ENCODE measurements around the gene CDC123.

CDC123 gene

GRCh38 chr10:12180221-12180974 is 15.6 kb upstream of the CDC123 start:
- Mint-ChIP-seq H3K36me3 (peaks cover 9% of the 10 kb centered on the region), H3K4me3 (no peak overlapping the region)

GRCh38 chr10:12181065-12181775 is 14.8 kb upstream of the CDC123 start:
- peak in 1 of 2 donors; percentile 21 for DNase-seq (ENCODE audit: low spot score in 2 of 2)
- ATAC-seq (ENCODE audit: low read depth), result peak; percentile 97
- Mint-ChIP-seq H3K9me3 (no peaks in the 10 kb centered on the region), H3K27me3 (no peaks in the 10 kb centered on the region), H3K4me3 (no peak overlapping the region), H3K27ac (peak overlapping the region; percentile 53), H3K4me1 (peaks cover 2% of the 10 kb centered on the region), H3K36me3 (peaks cover 15% of the 10 kb centered on the region)

More at GRCh38 chr10:12180221-12180974, 15.6 kb upstream of the CDC123 start:
- H3K9me3 Mint-ChIP-seq, result no peaks in the 10 kb centered on the region
- H3K27me3 Mint-ChIP-seq, result no peaks in the 10 kb centered on the region
- DNase-seq (ENCODE audit: low spot score in 2 of 2) (no peak), ATAC-seq (ENCODE audit: low read depth) (no peak)
- H3K27ac Mint-ChIP-seq, result peak overlapping the region; percentile 53
- peaks cover 2% of the 10 kb centered on the region for H3K4me1 Mint-ChIP-seq

GRCh38 chr10:12184165-12184564 is 11.8 kb upstream of the CDC123 start:
- peaks cover 20% of the 10 kb centered on the region for H3K36me3 Mint-ChIP-seq
- no peaks in the 10 kb centered on the region for H3K27me3 Mint-ChIP-seq
- ATAC-seq (ENCODE audit: low read depth) (no peak), DNase-seq (ENCODE audit: low spot score in 2 of 2) (no peak)
- no peak overlapping the region for H3K27ac Mint-ChIP-seq
- H3K9me3 Mint-ChIP-seq, result no peaks in the 10 kb centered on the region
- peaks cover 7% of the 10 kb centered on the region for H3K4me1 Mint-ChIP-seq
- H3K4me3 Mint-ChIP-seq, result no peak overlapping the region

- no peak overlapping the region for H3K4me3 Mint-ChIP-seq
- peaks cover 19% of the 10 kb centered on the region for H3K36me3 Mint-ChIP-seq
- ATAC-seq (ENCODE audit: low read depth), result no peak
- peaks cover 7% of the 10 kb centered on the region for H3K4me1 Mint-ChIP-seq
- no peaks in the 10 kb centered on the region for H3K9me3 Mint-ChIP-seq
- no peak for DNase-seq (ENCODE audit: low spot score in 2 of 2)
- no peak overlapping the region for H3K27ac Mint-ChIP-seq
- no peaks in the 10 kb centered on the region for H3K27me3 Mint-ChIP-seq
Measured at GRCh38 chr10:12186323-12186722, 9.7 kb upstream of the CDC123 start.

- H3K27me3 Mint-ChIP-seq, result no peaks in the 10 kb centered on the region
- peaks cover 8% of the 10 kb centered on the region for H3K4me1 Mint-ChIP-seq
- no peaks in the 10 kb centered on the region for H3K9me3 Mint-ChIP-seq
- no peak for DNase-seq (ENCODE audit: low spot score in 2 of 2)
- no peak overlapping the region for H3K4me3 Mint-ChIP-seq
- H3K27ac Mint-ChIP-seq, result peak overlapping the region; percentile 56
- peaks cover 21% of the 10 kb centered on the region for H3K36me3 Mint-ChIP-seq
- no peak for ATAC-seq (ENCODE audit: low read depth)
Measured at GRCh38 chr10:12187321-12187905, 8.6 kb upstream of the CDC123 start.

GRCh38 chr10:12188656-12189055 is 7.3 kb upstream of the CDC123 start:
- Mint-ChIP-seq H3K27me3 (no peaks in the 10 kb centered on the region), H3K4me1 (peaks cover 10% of the 10 kb centered on the region), H3K4me3 (no peak overlapping the region), H3K27ac (no peak overlapping the region), H3K36me3 (peaks cover 23% of the 10 kb centered on the region), H3K9me3 (no peaks in the 10 kb centered on the region)
- ATAC-seq (ENCODE audit: low read depth) (no peak), DNase-seq (ENCODE audit: low spot score in 2 of 2) (no peak)

- no peak overlapping the region for H3K27ac Mint-ChIP-seq
- no peaks in the 10 kb centered on the region for H3K27me3 Mint-ChIP-seq
- ATAC-seq (ENCODE audit: low read depth) (no peak), DNase-seq (ENCODE audit: low spot score in 2 of 2) (no peak)
- H3K9me3 Mint-ChIP-seq, result no peaks in the 10 kb centered on the region
- no peak overlapping the region for H3K4me3 Mint-ChIP-seq
- peaks cover 15% of the 10 kb centered on the region for H3K4me1 Mint-ChIP-seq
- H3K36me3 Mint-ChIP-seq, result peaks cover 23% of the 10 kb centered on the region
Measured at GRCh38 chr10:12189426-12189825, 6.6 kb upstream of the CDC123 start.

GRCh38 chr10:12191715-12192114 is 4.3 kb upstream of the CDC123 start:
- no peaks in the 10 kb centered on the region for H3K9me3 Mint-ChIP-seq
- H3K36me3 Mint-ChIP-seq, result peaks cover 15% of the 10 kb centered on the region
- no peaks in the 10 kb centered on the region for H3K27me3 Mint-ChIP-seq
- H3K27ac Mint-ChIP-seq, result no peak overlapping the region
- H3K4me3 Mint-ChIP-seq, result no peak overlapping the region
- peaks cover 23% of the 10 kb centered on the region for H3K4me1 Mint-ChIP-seq
- ATAC-seq (ENCODE audit: low read depth) (no peak), DNase-seq (ENCODE audit: low spot score in 2 of 2) (no peak)

- DNase-seq (ENCODE audit: low spot score in 2 of 2), result no peak
- peaks cover 20% of the 10 kb centered on the region for H3K4me1 Mint-ChIP-seq
- peaks cover 7% of the 10 kb centered on the region for H3K36me3 Mint-ChIP-seq
- H3K4me3 Mint-ChIP-seq, result no peak overlapping the region
- ATAC-seq (ENCODE audit: low read depth), result no peak
- no peaks in the 10 kb centered on the region for H3K27me3 Mint-ChIP-seq
- peak overlapping the region; percentile 58 for H3K27ac Mint-ChIP-seq
- no peaks in the 10 kb centered on the region for H3K9me3 Mint-ChIP-seq
Measured at GRCh38 chr10:12193193-12193592, 2.8 kb upstream of the CDC123 start.

GRCh38 chr10:12194752-12195271 is 1.2 kb upstream of the CDC123 start:
- H3K4me3 Mint-ChIP-seq, result peak overlapping the region; percentile 94
- H3K4me1 Mint-ChIP-seq, result peaks cover 28% of the 10 kb centered on the region
- DNase-seq (ENCODE audit: low spot score in 2 of 2), result peak in 1 of 2 donors; percentile 17

GRCh38 chr10:12195281-12195602 is 746 bp upstream of the CDC123 start:
- Mint-ChIP-seq H3K9me3 (no peaks in the 10 kb centered on the region), H3K4me1 (peaks cover 28% of the 10 kb centered on the region), H3K27ac (peak overlapping the region; percentile 97), H3K4me3 (peak overlapping the region; percentile 94), H3K27me3 (no peaks in the 10 kb centered on the region), H3K36me3 (peaks cover 10% of the 10 kb centered on the region)
- ATAC-seq (ENCODE audit: low read depth) (no peak), DNase-seq (ENCODE audit: low spot score in 2 of 2) (no peak)

More at GRCh38 chr10:12194752-12195271, 1.2 kb upstream of the CDC123 start:
- peak overlapping the region; percentile 97 for H3K27ac Mint-ChIP-seq
- H3K9me3 Mint-ChIP-seq, result no peaks in the 10 kb centered on the region
- H3K36me3 Mint-ChIP-seq, result peaks cover 10% of the 10 kb centered on the region
- no peak for ATAC-seq (ENCODE audit: low read depth)
- H3K27me3 Mint-ChIP-seq, result no peaks in the 10 kb centered on the region

- Mint-ChIP-seq H3K4me3 (peak overlapping the region; percentile 94), H3K36me3 (peaks cover 19% of the 10 kb centered on the region), H3K27me3 (no peaks in the 10 kb centered on the region), H3K9me3 (no peaks in the 10 kb centered on the region), H3K27ac (peak overlapping the region; percentile 97), H3K4me1 (peaks cover 34% of the 10 kb centered on the region)
- no peak for DNase-seq (ENCODE audit: low spot score in 2 of 2)
- no peak for ATAC-seq (ENCODE audit: low read depth)
Measured at GRCh38 chr10:12196531-12197211, 683 bp downstream of the CDC123 start.

- H3K36me3 Mint-ChIP-seq, result peaks cover 15% of the 10 kb centered on the region
- no peaks in the 10 kb centered on the region for H3K27me3 Mint-ChIP-seq
- DNase-seq (ENCODE audit: low spot score in 2 of 2), result no peak
- H3K27ac Mint-ChIP-seq, result no peak overlapping the region
- H3K4me3 Mint-ChIP-seq, result peak overlapping the region; percentile 4
- ATAC-seq (ENCODE audit: low read depth), result no peak
- H3K9me3 Mint-ChIP-seq, result no peaks in the 10 kb centered on the region
- H3K4me1 Mint-ChIP-seq, result peaks cover 31% of the 10 kb centered on the region
Measured at GRCh38 chr10:12198156-12198555, 2.2 kb downstream of the CDC123 start.

GRCh38 chr10:12200850-12201249 is 4.9 kb downstream of the CDC123 start:
- DNase-seq (ENCODE audit: low spot score in 2 of 2) (no peak), ATAC-seq (ENCODE audit: low read depth) (no peak)
- Mint-ChIP-seq H3K4me1 (peaks cover 32% of the 10 kb centered on the region), H3K36me3 (peaks cover 23% of the 10 kb centered on the region), H3K27me3 (no peaks in the 10 kb centered on the region), H3K9me3 (peaks cover 2% of the 10 kb centered on the region), H3K27ac (peak overlapping the region; percentile 73), H3K4me3 (no peak overlapping the region)

Data from memory B cell (primary cell).